Stimulated activated CD4-positive, alpha-beta T cell treated with anti-CD3 and anti-CD28 coated beads, TNF-alpha, amount 100 ng/mL, for 48 hours (primary cell): ENCODE results near the gene DLG1.

ENCODE experiments used
- DNase-seq, 3 donors: peaks; one replicate each; pipeline ENCODE4 v3.0.0-alpha.2; 2020; ENCODE audit warnings: low read depth in 3 of 3

The DLG1 gene

GRCh38 chr3:197030379-197031314 lies 267.8 kb downstream of the DLG1 start:
- no peak for DNase-seq

GRCh38 chr3:197029511-197030167 lies 268.8 kb downstream of the DLG1 start, which contains the start of gene MELTF:
Gene MELTF, minus strand, starts transcription at chr3:197029817. Its CDS starts 115 bp downstream, at chr3:197029702.
- peak; percentile 48 to 73 (median 55) for DNase-seq

DNA sequence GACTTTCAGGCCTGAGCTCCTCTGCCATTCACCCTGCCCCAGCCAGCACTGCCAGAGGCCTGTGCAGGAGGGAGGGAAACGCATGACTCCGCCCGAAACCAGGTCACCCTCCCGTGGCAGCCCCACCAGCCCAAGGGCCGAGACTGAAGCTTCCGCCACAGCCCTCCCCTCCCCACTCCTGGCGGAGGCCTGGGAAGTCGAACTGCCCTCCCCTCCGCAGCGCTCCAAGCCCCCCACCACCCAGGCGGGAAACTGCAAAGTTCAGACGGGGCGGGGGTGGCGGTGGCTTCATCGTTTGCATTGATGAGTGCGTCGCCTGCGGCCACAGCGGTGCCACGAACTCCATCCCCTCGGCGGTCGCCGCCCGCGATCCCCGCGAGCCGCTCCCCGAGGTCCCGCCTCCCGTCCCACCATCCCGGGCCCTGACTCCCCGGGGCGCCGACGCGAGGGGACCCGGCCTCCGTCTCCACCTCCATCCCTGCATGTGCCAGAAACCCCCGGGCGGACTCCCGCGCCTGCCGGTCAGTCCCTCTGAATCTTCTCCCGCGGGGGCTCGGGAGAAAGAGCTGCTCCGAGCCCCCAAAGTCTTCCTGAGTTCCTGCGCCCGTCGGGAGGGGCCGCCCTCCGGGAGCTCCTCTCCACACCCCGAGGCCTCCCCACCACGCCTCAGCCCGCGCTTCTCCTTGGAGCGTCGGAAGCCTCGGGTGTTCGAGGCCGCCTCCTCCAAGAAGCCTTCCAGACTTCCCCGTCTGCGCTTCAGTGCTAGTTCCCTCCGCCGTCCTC lies 269.5 kb downstream of the DLG1 start:
- DNase-seq = peak in 1 of 3 donors; percentile 24

DNA sequence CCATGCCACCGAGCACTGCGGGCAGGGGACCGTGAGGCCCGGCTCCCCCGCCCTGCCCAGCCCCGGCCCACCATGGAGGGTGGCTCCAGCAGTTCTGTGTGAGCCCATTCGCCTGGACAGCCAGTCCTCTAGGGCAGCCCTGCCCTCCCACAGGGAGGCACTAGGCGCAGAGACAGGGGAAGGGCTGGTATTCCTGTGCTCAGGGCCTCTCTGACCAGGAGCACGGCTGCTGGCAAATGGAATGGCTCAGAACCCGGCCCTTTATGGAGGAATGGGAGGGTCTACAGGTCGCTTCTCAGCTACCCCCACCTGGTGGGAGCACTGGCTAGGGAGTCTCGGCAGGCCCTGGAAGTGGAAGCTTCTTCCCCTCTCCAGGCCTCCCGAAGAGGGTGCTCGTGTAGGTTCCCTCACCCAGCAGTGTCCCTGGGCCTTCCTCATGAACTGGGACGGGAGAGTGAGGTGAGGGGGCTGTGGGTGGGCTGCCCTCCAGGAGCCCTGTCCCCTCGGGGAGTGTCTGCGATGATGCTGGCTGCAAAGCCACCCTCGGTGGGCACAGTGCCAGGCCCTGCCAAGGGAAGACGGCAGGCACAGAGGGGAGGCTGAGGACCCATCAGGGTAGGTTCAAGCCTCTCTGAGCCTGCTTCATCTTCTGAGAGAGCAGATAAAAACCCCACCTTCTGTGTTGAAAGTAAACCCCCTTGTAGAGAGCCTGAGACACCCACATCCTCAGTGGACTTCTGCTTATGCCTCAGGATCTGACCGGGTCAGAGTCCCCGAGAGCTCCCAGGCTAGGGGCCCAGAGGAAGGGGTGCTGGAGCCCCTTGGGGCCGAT lies 270.3 kb downstream of the DLG1 start:
- no peak for DNase-seq

DNA sequence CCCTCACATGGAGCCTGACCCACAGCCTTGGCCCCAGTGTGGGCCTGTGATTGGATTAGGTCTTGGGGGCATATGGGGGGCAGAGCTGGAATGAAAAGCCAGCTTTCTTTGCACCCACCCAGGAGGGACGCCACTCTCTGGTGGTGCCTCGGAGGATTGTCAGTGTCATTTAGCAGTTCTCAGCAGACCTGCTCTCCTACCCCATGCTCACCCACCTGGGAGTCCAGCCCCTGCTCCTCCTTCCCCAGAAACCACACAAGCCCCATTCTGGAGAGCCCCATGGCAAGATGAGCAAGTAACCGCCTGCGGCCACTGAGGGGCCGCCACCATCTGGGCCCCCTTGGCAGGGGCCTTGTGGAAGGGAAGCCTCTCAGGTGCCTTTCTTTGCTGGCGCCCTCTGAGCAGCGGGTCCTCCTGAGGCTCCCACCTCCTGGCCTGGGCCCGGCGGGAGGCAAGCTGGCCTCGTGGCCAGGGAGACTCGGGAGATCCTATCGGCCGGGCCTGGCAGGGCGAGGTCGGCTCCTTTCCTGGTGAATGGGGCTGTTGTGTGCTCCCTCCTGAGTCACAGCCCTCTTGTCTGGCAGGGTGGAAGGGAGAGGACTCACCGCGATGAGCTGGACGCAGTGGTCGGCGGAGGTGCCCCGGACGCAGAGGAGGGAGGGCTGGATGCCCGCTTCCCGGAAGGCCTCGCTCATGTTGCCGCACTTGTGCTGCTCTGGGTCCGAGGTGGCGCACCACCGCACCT lies 271.1 kb downstream of the DLG1 start:
- DNase-seq = no peak

GRCh38 chr3:197026481-197026866 lies 271.9 kb downstream of the DLG1 start:
- DNase-seq = no peak

GRCh38 chr3:197025736-197026480 lies 272.5 kb downstream of the DLG1 start:
- DNase-seq = no peak

- no peak for DNase-seq
Observed at GRCh38 chr3:197024881-197025735, 273.3 kb downstream of the DLG1 start.

DNA sequence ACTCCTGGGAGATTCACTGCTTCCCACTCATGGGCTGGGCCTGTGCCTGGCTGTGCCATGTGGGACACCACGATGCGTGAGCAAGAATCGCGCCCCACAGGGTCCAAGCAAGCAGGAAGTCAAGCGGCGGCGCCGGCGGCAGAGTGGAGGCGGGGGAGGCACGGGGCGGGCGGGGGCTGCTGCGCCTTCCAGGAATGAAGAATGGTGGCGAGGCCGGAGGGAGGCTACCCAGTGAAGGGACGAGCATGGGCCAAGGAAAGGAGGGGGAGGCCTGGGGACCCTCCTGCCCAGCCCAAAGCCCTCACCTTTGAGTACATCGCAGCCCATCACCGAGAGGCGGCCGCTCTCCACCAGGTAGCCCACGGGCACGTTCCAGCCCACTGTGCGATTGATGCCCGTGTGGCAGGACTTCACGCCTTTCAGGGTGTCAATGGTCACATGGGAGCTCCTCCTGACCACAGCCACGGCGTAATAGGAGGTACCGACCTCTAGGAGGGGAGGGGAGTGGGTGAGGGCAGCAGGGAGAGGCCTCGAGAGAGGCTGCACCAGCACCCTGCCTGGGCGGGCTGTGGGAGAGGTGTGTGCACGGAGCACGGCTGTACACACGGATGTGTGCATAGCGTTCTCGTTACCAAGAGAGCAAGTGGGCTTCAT lies 274.3 kb downstream of the DLG1 start:
- no peak for DNase-seq

GRCh38 chr3:197023241-197023997 lies 275.0 kb downstream of the DLG1 start:
- no peak for DNase-seq

GRCh38 chr3:197022405-197023231 lies 275.8 kb downstream of the DLG1 start:
- no peak for DNase-seq

- DNase-seq = no peak
Observed at GRCh38 chr3:197021729-197022404, 276.5 kb downstream of the DLG1 start.

DNA sequence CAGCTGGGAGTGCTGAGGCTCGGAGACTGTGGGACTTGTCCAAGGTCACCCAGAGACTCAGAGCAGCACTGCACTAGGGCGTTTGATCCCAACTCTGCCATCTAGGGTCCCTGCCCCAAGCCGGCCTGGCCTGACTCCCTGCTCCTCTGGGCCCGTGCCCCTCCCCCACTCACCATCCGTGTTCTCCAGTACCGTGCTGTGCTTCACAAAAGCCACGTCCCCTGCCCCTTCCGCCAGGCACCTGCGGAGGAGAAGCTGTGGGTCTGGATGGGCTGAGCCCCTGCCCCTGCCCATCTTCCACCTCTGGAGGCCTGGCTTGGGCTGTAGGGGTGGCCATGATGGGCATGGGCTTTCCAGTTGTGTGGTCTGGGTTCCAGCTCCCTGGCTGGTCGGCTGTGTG lies 277.2 kb downstream of the DLG1 start:
- no peak for DNase-seq

DNA sequence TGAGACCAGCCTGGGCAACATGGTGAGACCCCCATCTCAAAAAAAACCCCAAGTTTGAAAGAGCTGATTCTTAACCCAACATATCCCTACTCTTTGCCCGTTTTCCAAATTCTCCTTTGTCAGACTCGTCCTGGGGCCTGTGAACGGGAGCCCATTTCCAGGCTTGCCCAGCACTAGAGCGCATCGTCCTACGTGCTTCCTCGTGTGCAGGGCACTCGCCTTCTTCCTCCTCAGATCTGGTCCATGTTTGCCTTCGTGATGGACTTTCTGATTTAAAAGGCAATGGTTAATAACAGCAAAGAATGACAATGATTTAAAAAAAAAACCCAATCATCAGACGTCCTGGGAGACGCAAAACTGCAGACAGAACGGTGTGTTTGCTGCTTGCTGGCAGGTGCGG lies 278.9 kb downstream of the DLG1 start:
- DNase-seq = no peak

GRCh38 chr3:197019021-197019420 lies 279.4 kb downstream of the DLG1 start:
- no peak for DNase-seq

GRCh38 chr3:197017003-197017402 lies 281.4 kb downstream of the DLG1 start:
- no peak for DNase-seq
